Stimulated activated memory B cell treated with anti-CD40 and anti-IgM and Interleukin-4, amounts not matched to agents 10 μg/mL and 1 μg/mL and 100 μg/mL, for 72 hours (primary cell): ENCODE results near the gene PRKRIP1.
A peak's percentile ranks its signal among the peaks of the same experiment; 100 is the strongest.
"Not testable (repeated sequence)": the region's sequence is repeated elsewhere in the genome, so short reads cannot be mapped to it uniquely, and the experiment has no call there.

Experiments
- ATAC-seq: fragments of 150-1000 bp; cut with Tn5 transposase; 2 replicates; pipeline ENCODE4 v1.10.0; 2021
- H3K27ac Mint-ChIP-seq: one replicate; pipeline ENCODE4 v1.8.0; 2022; ENCODE audit warnings: mild to moderate bottlenecking, mixed read lengths
- H3K27me3 Mint-ChIP-seq: one replicate; pipeline ENCODE4 v1.8.0; 2022; ENCODE audit warnings: mixed read lengths
- H3K36me3 Mint-ChIP-seq: one replicate; pipeline ENCODE4 v1.8.0; 2022; ENCODE audit warnings: mixed read lengths
- H3K4me1 Mint-ChIP-seq: one replicate; pipeline ENCODE4 v1.8.0; 2022; ENCODE audit warnings: mixed read lengths
- H3K4me3 Mint-ChIP-seq: one replicate; pipeline ENCODE4 v1.8.0; 2022; ENCODE audit warnings: mild to moderate bottlenecking, moderate library complexity, mixed read lengths
- H3K9me3 Mint-ChIP-seq: one replicate; pipeline ENCODE4 v1.8.0; 2022; ENCODE audit warnings: mixed read lengths

The PRKRIP1 gene

DNA sequence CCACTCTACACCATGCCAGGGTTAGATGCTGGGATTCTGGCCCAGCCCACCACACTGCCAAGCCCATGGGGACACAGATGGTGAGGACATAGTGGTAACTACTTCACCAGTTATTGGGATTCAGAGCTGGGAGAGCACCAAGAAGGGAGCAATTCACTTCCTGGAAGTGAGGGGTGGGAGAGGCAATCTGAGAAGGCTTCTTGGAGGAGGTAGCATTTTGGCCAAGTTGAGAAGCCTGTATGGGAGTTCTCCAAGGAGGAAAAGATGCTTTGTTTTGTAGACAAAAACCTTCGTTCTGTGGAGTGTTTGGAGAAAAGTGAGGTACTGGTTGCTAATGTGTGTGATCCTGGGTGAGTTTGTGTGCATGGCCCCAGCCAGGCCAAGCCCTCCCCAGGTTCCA is 3.8 kb upstream of the PRKRIP1 start:
- no peak overlapping the region for H3K4me3 Mint-ChIP-seq
- H3K36me3 Mint-ChIP-seq, result peaks cover 8% of the 10 kb centered on the region
- peaks cover 24% of the 10 kb centered on the region for H3K4me1 Mint-ChIP-seq
- H3K27me3 Mint-ChIP-seq, result no peaks in the 10 kb centered on the region
- H3K9me3 Mint-ChIP-seq, result no peaks in the 10 kb centered on the region
- H3K27ac Mint-ChIP-seq, result no peak overlapping the region
- ATAC-seq, result no peak

DNA sequence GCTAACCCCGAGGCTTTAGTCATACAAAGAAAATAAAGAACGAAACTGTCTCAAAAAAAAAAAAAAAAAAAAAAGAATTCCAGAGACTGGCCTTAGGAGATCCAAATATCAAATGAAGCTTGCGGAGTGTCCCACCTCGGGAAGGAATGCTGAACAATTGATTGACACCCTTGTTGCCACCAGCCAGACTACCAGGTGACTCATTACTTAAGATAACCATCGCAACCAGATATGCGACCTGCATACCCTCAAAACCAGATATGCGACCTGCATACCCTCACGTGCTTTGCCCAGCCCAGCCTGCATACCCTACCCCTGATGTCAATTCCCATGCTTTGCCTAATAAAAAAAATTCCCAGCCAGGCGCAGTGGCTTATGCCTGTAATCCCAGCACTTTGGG is 2.7 kb upstream of the PRKRIP1 start:
- H3K36me3 Mint-ChIP-seq, result peaks cover 8% of the 10 kb centered on the region
- no peaks in the 10 kb centered on the region for H3K9me3 Mint-ChIP-seq
- no peak overlapping the region for H3K4me3 Mint-ChIP-seq
- H3K4me1 Mint-ChIP-seq, result peaks cover 29% of the 10 kb centered on the region
- H3K27ac Mint-ChIP-seq, result no peak overlapping the region
- H3K27me3 Mint-ChIP-seq, result no peaks in the 10 kb centered on the region
- ATAC-seq, result no peak

DNA sequence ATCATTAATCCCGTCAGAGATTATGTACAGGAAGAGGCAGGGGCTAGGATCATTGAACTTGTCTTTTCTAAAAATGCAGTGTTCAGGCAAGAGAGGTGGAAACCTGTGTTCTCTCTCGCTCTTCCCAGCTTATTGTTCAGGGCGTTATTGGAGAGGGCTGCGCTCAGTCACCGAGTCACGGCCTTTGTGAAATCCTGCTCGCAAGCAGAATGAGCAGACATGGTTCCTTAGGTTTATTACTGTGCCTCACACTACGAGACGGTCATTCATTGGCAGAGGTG is 631 bp upstream of the PRKRIP1 start:
- H3K27me3 Mint-ChIP-seq, result no peaks in the 10 kb centered on the region
- H3K4me1 Mint-ChIP-seq, result peaks cover 20% of the 10 kb centered on the region
- H3K27ac Mint-ChIP-seq, result peak overlapping the region; percentile 86
- H3K9me3 Mint-ChIP-seq, result no peaks in the 10 kb centered on the region
- no peak for ATAC-seq
- peak overlapping the region; percentile 87 for H3K4me3 Mint-ChIP-seq
- peaks cover 21% of the 10 kb centered on the region for H3K36me3 Mint-ChIP-seq

DNA sequence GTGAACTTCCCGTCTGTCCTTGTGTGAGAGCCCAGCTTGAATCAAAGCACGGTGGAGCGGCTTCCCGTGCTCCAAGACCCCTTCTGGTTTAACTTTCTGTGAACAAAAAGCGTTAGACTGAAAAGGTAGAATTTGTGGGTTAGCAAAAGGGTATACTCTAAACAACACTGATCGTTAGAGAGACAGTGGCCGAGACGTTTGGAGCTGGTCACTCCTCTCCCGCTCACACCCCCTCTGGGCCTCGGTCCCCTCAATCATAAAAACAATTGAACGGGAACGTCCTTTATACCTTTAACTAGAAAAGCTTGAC is 502 bp downstream of the PRKRIP1 start:
- H3K27me3 Mint-ChIP-seq, result no peaks in the 10 kb centered on the region
- H3K36me3 Mint-ChIP-seq, result peaks cover 28% of the 10 kb centered on the region
- H3K4me1 Mint-ChIP-seq, result peaks cover 25% of the 10 kb centered on the region
- peak overlapping the region; percentile 87 for H3K4me3 Mint-ChIP-seq
- ATAC-seq, result no peak
- H3K9me3 Mint-ChIP-seq, result no peaks in the 10 kb centered on the region
- H3K27ac Mint-ChIP-seq, result peak overlapping the region; percentile 86

GRCh38 chr7:102398543-102398942 is 2.4 kb downstream of the PRKRIP1 start:
- Mint-ChIP-seq H3K4me1 (peaks cover 25% of the 10 kb centered on the region), H3K27ac (no peak overlapping the region), H3K36me3 (peaks cover 27% of the 10 kb centered on the region), H3K4me3 (no peak overlapping the region), H3K27me3 (no peaks in the 10 kb centered on the region), H3K9me3 (no peaks in the 10 kb centered on the region)
- no peak for ATAC-seq

DNA sequence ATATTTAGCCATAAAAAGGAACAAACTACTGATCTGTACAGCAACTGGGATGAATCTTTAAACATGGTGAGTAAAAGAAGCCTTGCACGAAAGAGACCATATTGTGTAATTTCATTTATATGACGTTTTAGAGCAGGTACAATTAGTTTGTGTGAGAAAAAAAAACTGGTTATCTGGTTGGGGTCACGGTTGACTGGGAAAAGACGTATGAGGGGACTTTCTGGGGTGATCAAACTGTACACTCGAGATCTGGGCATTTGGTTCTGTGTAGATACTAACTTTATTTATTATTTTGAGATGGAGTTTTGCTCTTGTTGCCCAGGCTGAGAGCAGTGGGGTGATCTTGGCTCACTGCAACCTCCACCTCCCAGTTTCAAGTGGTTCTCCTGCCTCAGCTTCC is 4.2 kb downstream of the PRKRIP1 start:
- Mint-ChIP-seq H3K36me3 (peaks cover 27% of the 10 kb centered on the region), H3K27ac (no peak overlapping the region), H3K4me3 (no peak overlapping the region), H3K4me1 (peaks cover 31% of the 10 kb centered on the region), H3K9me3 (no peaks in the 10 kb centered on the region), H3K27me3 (no peaks in the 10 kb centered on the region)
- no peak for ATAC-seq

DNA sequence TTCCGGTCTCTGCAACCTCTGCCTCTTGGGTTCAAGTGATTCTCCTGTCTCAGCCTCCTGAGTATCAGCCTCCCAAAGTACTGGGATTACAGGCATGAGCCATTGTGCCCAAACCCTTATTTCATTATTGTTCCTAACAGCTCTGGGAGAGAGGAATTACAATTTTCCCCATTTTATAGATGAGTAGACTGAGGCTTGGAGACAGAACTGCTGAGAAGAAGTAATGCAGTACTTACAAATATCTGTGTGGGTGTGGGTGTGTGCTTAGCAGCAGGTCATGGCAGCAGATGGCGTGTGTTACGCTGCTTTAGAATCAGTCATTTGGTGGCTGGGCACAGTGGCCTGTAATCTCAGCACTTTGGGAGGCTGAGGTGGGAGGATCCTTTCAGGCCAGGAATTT is 7.4 kb downstream of the PRKRIP1 start:
- H3K9me3 Mint-ChIP-seq, result no peaks in the 10 kb centered on the region
- H3K27me3 Mint-ChIP-seq, result no peaks in the 10 kb centered on the region
- H3K36me3 Mint-ChIP-seq, result peaks cover 55% of the 10 kb centered on the region

GRCh38 chr7:102404005-102404861 is 8.1 kb downstream of the PRKRIP1 start:
- Mint-ChIP-seq H3K9me3 (no peaks in the 10 kb centered on the region), H3K4me3 (no peak overlapping the region), H3K27ac (no peak overlapping the region), H3K4me1 (peaks cover 36% of the 10 kb centered on the region), H3K27me3 (no peaks in the 10 kb centered on the region), H3K36me3 (peaks cover 61% of the 10 kb centered on the region)
- ATAC-seq, result peak; percentile 91

More for the DNA sequence above, 7.4 kb downstream of the PRKRIP1 start:
- Mint-ChIP-seq H3K4me3 (no peak overlapping the region), H3K4me1 (peaks cover 30% of the 10 kb centered on the region), H3K27ac (no peak overlapping the region)
- no peak for ATAC-seq

DNA sequence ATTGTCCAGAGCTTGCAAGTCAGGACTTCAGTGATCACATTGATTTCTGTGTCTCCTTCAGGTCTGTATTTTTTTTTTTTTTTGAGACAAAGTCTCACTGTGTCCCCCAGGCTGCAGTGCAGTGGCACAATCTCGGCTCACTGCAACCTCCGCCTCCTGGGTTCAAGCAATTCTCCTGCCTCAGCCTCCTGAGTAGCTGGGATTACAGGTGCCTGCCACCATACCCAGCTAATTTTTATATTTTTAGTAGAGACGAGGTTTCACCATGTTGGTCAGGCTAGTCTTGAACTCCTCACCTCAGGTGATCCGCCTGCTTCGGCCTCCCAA is 8.7 kb downstream of the PRKRIP1 start:
- Mint-ChIP-seq H3K36me3 (peaks cover 61% of the 10 kb centered on the region), H3K4me1 (peaks cover 42% of the 10 kb centered on the region)
- H3K27me3 Mint-ChIP-seq, H3K9me3 Mint-ChIP-seq, H3K27ac Mint-ChIP-seq, ATAC-seq, H3K4me3 Mint-ChIP-seq: not testable (repeated sequence)

DNA sequence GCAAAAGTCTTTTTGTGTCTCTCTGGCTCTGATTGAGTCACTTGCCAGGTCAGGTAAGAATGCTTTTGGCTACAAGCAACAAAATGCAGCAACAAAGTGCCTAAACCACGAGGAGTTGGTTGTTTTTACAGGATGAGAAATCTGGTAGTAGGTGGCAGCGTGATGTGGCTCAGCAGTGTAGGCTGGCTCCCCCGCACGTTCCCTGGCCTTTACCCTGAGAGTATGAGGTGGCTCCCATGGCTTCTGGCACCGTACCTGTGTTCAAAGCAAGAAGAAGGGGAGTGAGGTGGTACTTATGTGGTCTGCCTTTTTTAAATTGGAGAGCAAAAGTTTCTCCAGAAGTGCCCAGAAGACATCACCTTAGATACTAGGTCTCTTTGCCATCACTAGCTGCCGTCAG is 11.7 kb downstream of the PRKRIP1 start:
- peak; percentile 35 for ATAC-seq
- H3K4me3 Mint-ChIP-seq, result peak overlapping the region; percentile 21
- H3K36me3 Mint-ChIP-seq, result peaks cover 65% of the 10 kb centered on the region
- peak overlapping the region; percentile 89 for H3K27ac Mint-ChIP-seq
- no peaks in the 10 kb centered on the region for H3K27me3 Mint-ChIP-seq
- H3K9me3 Mint-ChIP-seq, result peaks cover 6% of the 10 kb centered on the region
- peaks cover 55% of the 10 kb centered on the region for H3K4me1 Mint-ChIP-seq

DNA sequence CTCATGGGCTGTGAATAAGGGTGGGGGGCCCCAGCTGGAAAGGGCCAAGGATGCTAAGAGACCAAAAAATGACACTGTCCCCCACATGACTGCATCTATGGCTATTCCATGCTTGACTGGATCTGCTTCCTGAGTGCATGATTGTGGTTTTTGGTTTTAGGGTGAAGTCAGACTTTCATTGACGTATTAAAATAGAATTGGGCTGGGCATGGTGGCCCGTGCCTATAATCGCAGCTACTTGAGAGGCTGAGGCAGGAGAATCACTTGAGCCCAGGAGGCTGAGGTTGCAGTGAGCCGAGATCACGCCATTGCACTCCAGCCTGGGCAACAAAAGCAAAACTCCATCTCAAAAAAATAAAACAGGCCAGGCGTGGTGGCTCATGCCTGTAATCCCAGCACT is 12.4 kb downstream of the PRKRIP1 start:
- H3K4me1 Mint-ChIP-seq, result peaks cover 58% of the 10 kb centered on the region
- peak overlapping the region; percentile 89 for H3K27ac Mint-ChIP-seq
- ATAC-seq, result peak; percentile 88
- not testable (repeated sequence) for H3K27me3 Mint-ChIP-seq, H3K9me3 Mint-ChIP-seq
- H3K36me3 Mint-ChIP-seq, result peaks cover 69% of the 10 kb centered on the region
- peak overlapping the region; percentile 21 for H3K4me3 Mint-ChIP-seq

GRCh38 chr7:102409340-102409739 is 13.2 kb downstream of the PRKRIP1 start:
- peaks cover 54% of the 10 kb centered on the region for H3K4me1 Mint-ChIP-seq
- peaks cover 6% of the 10 kb centered on the region for H3K9me3 Mint-ChIP-seq
- ATAC-seq, result no peak
- no peak overlapping the region for H3K4me3 Mint-ChIP-seq
- peaks cover 69% of the 10 kb centered on the region for H3K36me3 Mint-ChIP-seq
- H3K27ac Mint-ChIP-seq, result peak overlapping the region; percentile 89
- H3K27me3 Mint-ChIP-seq, result no peaks in the 10 kb centered on the region

- Mint-ChIP-seq H3K4me1 (peaks cover 52% of the 10 kb centered on the region), H3K9me3 (peaks cover 6% of the 10 kb centered on the region), H3K4me3 (no peak overlapping the region), H3K36me3 (peaks cover 69% of the 10 kb centered on the region), H3K27ac (peak overlapping the region; percentile 89), H3K27me3 (no peaks in the 10 kb centered on the region)
- no peak for ATAC-seq
These were observed 14.0 kb downstream of the PRKRIP1 start for GRCh38 chr7:102410123-102410522.

DNA sequence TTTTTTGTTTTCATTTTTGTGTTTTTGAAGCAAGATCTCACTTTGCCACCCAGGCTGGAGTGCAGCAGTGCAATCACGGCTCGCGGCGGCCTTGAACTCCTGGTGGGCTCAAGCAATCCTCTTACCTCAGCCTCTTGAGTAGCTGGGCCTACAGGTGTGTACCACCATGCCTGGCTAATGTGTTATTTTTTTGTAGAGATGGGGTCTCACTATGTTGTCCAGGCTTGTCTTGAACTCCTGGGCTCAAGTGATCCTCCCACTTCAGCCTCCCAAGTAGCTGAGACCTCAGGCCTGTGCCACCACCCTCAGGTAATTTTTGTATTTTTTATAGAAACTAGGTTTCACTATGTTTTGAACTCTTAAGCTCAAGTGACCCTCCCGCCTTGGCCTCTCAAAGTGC is 14.8 kb downstream of the PRKRIP1 start:
- Mint-ChIP-seq H3K27me3 (no peaks in the 10 kb centered on the region), H3K27ac (peak overlapping the region; percentile 89), H3K4me3 (no peak overlapping the region), H3K36me3 (peaks cover 69% of the 10 kb centered on the region), H3K9me3 (peaks cover 6% of the 10 kb centered on the region), H3K4me1 (peaks cover 60% of the 10 kb centered on the region)
- ATAC-seq, result no peak

DNA sequence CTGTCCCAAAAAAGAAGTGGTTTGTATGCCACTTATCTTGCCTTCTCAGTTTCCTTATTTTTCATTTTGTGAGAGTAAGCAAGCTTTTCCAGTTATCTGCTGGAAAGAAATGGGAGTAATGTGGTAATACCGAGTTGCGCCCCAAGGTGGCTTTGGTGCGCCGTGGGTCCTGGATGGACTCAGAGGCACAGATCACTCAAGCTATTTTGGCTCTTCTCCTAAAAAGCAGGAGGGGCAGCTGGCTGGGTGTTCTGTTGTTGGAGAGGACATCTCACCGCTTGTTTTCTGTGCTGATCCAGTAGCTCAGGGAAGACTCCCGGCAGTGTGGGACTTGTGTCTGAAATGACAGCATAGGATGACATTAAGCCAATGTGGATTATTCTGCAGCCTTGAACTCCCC is 16.4 kb downstream of the PRKRIP1 start:
- no peak overlapping the region for H3K27ac Mint-ChIP-seq

DNA sequence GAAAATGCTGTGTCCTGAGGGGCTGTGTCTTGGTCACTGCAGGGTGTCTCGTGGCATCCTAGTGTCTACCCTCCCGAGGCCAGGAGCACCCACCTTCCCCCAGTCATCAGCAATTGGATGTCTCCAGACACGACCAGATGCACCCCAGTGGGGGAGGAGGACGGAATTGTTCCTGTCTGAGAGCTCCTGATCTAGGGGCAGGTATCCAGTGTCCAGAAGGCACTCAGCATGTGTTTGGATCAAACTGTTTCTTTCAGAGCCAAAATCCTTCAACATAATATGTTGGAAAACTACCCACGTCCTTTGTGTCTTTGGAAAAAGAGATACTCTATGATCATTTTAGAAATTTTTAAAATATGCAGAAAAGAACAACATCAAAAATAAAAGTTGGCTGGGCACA is 16.9 kb downstream of the PRKRIP1 start:
- Mint-ChIP-seq H3K4me3 (no peak overlapping the region), H3K36me3 (peaks cover 59% of the 10 kb centered on the region), H3K4me1 (peaks cover 71% of the 10 kb centered on the region), H3K9me3 (peaks cover 6% of the 10 kb centered on the region), H3K27ac (no peak overlapping the region), H3K27me3 (no peaks in the 10 kb centered on the region)
- no peak for ATAC-seq

More for the DNA sequence above, 16.4 kb downstream of the PRKRIP1 start:
- Mint-ChIP-seq H3K36me3 (peaks cover 63% of the 10 kb centered on the region), H3K9me3 (peaks cover 6% of the 10 kb centered on the region), H3K4me3 (no peak overlapping the region), H3K4me1 (peaks cover 71% of the 10 kb centered on the region), H3K27me3 (no peaks in the 10 kb centered on the region)
- no peak for ATAC-seq

DNA sequence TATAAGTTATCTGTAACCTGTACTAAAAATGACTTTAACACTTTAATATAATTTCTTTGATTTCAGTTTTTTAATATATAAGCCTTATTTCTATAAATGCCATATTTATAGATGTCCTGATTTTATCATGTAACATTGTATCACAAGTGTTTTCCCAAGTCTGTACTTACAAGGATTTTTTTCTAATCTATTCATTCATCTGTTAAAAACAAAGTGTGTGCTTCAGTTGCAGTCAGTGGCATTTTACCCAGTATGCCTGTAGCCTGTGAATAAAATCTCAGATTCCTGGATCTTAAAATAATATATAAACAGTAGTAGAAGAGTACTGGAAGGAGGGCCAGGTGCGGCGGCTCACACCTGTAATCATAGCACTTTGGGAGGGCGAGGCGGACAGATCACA is 17.4 kb downstream of the PRKRIP1 start:
- no peak overlapping the region for H3K4me3 Mint-ChIP-seq
- ATAC-seq, result no peak
- peaks cover 59% of the 10 kb centered on the region for H3K36me3 Mint-ChIP-seq
- H3K9me3 Mint-ChIP-seq, result peaks cover 6% of the 10 kb centered on the region
- peaks cover 71% of the 10 kb centered on the region for H3K4me1 Mint-ChIP-seq
- no peaks in the 10 kb centered on the region for H3K27me3 Mint-ChIP-seq
- no peak overlapping the region for H3K27ac Mint-ChIP-seq
